ENCODE measurements around the gene LTBP1.

DNA sequence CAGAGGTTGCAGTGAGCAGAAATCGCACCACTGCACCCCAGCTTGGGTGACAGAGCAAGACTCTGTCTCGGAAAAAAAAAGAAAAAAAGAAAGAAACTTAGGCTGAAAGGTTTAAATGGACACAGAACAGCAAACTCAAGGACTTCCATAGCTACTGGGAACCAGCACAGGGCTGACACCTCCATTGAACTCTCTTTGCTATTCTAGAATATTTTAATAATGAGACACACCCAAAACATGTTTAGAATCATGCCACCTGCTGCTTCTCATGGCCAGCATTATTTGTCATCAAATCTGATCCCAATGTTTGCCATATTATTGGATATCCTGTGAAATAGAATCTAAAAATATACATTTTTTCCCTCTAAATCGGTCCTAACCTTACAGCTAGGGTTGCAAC lies 42.7 kb upstream of the LTBP1 start:
- TF ChIP-seq, protein P1, sequence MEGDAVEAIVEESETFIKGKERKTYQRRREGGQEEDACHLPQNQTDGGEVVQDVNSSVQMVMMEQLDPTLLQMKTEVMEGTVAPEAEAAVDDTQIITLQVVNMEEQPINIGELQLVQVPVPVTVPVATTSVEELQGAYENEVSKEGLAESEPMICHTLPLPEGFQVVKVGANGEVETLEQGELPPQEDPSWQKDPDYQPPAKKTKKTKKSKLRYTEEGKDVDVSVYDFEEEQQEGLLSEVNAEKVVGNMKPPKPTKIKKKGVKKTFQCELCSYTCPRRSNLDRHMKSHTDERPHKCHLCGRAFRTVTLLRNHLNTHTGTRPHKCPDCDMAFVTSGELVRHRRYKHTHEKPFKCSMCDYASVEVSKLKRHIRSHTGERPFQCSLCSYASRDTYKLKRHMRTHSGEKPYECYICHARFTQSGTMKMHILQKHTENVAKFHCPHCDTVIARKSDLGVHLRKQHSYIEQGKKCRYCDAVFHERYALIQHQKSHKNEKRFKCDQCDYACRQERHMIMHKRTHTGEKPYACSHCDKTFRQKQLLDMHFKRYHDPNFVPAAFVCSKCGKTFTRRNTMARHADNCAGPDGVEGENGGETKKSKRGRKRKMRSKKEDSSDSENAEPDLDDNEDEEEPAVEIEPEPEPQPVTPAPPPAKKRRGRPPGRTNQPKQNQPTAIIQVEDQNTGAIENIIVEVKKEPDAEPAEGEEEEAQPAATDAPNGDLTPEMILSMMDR (IDR thresholded peaks at IDR 0.05) = no peak
- TF ChIP-seq POLR2AphosphoS5 (IDR thresholded peaks at IDR 0.05; ENCODE audit: low read depth, low read length) (no peak), TCF7L2 (IDR thresholded peaks at IDR 0.05; ENCODE audit: low read depth, low read length) (no peak)

All from Panc1 (cell line).